NAMALWA (cell line): Measurements from ENCODE around the gene STMN3.
"Not testable (repeated sequence)": the region's sequence is repeated elsewhere in the genome, so short reads cannot be mapped to it uniquely, and the experiment has no call there.

Experiments used
- DNase-seq: peaks from one replicate; pipeline ENCODE4 v3.0.0-alpha.2; 2015; ENCODE audit warnings: low spot score

The STMN3 gene

DNA sequence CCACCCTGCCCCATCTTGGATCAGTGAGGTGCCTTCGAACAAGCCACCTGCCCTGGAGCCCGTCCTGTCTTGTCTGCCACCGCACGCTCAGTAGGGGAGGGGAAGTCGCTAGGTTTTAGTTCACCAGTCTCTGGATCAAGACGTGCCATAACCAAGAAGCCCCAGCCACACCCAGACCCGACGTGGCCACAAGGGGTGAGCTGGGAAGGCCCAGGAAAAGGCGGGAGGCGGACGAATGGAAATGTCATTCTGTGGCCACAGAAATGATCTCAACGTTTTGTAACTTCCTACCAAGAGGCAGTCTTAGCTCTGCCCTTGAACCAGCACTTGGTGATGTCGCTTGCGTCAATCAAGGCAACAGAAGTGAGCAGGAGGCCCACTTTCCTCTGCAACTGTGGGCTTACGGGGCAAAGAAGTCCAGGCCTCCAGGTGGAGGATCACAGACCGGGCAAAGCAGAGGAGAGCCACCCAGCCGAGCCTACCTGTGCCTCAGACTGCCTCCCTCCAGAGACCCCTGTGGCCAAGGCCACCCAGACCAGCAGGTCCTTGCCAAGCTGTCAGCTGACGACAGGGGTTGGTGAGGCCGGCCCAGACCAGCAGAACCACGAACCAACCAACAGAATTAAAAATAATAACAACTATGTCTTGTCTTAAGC is 40.8 kb downstream of the STMN3 start:
- no peak for DNase-seq

GRCh38 chr20:63611646-63612045 is 41.6 kb downstream of the STMN3 start:
- no peak for DNase-seq

- DNase-seq = no peak
Observed at GRCh38 chr20:63610581-63611435, 42.4 kb downstream of the STMN3 start.

DNA sequence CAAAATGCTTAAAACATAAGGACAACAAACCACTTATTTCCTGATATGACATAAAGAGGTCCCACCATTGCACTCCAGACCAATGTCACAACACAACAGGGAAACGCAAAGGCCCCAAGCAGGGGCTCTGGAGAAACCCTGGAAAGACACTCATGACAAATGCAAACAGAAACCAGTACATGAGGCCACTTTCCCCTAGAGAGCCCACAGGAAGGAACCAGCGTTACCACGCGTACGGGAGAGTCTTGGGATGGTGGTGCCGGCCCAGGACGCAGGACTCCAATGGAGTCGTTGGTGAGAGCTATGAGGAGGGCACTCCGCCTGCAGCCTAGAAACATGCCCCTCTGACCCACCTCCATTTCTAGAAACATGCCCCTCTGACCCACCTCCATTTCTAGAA is 46.5 kb downstream of the STMN3 start:
- no peak for DNase-seq

- DNase-seq = no peak
Observed at GRCh38 chr20:63602321-63602720, 50.9 kb downstream of the STMN3 start.

DNA sequence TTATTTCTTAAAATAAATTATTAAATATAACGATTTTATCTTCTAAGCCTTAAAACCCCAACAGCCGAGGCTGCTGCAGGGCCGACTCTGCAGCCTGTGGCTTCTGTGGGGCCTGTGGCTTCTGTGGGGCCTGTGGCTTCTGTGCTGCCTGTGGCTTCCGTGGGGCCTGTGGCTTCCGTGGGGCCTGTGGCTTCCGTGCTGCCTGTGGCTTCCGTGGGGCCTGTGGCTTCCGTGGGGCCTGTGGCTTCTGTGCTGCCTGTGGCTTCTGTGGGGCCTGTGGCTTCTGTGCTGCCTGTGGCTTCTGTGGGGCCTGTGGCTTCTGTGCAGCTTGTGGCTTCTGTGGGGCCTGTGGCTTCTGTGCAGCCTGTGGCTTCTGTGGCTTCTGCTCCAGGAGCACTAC is 51.5 kb downstream of the STMN3 start:
- DNase-seq = not testable (repeated sequence)

DNA sequence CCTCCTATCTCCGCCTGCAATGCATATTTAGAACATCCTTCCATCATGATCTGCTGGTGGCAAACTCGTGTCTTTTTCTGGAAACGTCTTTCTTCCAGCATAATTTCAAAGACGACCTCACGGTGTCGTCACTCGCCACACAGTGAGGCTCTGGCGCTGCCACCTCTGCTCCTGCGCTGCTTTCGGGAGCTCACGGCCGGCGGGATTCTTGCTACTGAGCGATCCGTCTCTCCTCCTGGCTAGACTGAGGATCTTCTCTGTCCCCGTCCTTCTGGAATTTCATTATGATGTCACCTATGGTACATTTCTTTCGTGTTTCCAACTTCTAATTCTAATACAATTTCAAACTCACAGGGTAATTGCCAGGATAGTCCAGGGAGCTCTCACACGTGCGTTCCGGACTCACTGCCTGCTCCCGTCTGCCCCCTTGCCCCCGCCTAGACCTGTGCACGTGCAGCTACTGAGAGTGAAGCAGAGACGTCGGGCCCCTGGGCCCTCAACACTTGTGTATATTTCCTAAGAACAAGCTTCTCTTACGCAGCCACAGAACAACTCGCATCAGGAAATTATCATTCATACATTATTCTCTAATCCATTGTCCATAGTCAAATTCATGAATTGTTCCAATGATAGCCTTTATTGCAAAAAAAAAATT is 53.7 kb downstream of the STMN3 start:
- DNase-seq = no peak

DNA sequence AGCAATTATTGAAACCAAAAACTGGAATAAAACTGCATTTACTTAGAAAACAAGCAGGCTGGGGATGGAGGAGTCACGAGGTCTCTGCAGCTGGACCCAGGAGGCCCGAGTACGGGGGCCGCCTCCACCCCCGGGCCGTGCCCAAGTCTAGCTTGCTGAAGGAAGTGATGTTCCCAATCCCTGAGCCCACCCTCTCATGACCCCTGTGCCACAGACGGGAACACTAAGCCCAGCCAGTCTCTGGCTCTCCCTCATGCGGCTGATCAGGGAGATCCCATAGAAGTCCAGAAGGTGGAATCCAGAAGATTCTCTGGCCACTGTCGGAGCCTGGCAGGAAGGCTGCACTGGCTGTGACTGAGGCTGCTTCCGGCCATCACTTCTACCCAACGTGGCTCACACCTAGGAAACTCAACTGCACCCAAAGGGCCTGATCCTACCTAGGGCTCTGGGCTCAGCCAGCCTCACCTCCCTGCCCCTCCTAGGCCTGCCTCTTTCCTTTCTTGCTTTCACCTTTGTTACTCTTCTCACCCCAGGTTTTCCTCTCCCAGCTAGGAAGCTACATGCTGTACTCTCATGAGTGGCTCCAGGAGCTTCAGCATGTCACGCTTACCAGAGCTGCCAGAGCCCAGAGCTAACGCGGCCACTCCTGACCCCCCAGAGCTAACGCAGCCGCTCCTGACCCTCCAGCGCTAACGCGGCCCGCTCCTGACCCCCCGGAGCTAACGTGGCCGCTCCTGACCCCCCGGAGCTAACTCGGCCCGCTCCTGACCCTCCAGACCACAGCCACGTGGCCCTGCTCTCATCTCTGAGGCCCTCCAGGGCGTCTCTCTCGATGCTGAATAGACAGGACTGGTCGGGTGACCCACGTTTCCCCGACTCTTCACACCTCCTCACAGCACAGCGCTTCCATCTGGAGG is 54.5 kb downstream of the STMN3 start:
- no peak for DNase-seq

DNA sequence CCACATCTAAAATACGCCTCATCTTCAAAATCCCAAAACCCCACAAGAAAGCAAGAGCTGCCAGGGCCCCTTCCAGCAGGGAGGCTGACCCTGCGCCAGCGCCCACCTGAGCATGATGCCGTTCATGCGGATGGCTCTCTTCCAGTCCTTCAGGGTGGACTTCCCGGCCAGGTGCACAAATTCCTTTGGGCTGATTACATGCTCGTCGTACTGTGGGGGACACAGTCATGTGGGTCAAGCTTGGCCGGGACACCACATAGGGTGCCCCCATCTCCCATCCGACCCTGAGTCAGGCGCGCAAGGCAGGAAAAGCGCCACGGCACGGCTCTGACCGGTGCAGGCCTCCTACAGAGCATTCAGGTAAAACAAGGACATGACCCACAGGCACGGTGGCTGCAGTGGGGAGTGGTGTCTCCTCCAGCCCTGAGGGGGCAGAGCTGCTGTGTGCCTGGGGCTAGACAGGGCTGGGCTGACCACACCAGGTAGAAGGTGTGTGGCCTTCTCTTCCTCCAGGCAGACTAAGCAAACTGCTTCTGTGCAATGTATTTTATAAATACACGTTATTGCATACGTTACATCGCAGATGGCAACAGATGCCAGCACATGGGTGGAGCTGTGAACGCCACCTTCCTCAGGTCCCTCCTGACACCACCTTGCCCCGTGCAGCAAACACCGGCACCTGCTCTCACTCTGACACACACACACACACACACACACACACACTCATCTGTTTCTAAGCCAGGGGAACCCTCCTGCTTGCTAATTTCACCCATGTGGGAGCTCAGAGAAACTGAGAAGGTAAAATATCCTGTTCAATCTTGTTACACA is 55.4 kb downstream of the STMN3 start:
- no peak for DNase-seq

GRCh38 chr20:63596423-63596822 is 56.8 kb downstream of the STMN3 start:
- DNase-seq = no peak

- DNase-seq = no peak
Observed at GRCh38 chr20:63595416-63596127, 57.7 kb downstream of the STMN3 start.

GRCh38 chr20:63594043-63594561 is 59.1 kb downstream of the STMN3 start:
- no peak for DNase-seq

DNA sequence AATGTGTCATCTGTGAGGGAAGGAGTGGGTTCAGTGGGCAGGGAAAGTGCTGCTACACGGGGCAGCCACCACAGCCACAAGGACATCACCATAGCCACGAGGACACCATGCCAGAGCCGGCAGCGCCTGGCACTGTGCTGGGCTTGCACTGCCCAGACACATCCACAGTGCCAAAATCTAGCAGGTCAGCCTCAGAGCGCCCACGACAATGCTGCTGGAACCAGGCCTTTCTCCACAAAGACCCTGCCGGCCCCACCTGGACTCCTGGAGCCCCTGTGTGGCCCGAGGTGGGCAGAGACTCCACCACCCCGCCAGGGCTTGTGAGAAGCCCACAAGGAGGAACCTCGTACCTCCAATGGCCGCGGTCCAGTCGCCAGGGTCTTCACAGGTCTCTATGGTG is 60.6 kb downstream of the STMN3 start:
- no peak for DNase-seq

- no peak for DNase-seq
Observed at GRCh38 chr20:63591786-63592355, 61.4 kb downstream of the STMN3 start.

DNA sequence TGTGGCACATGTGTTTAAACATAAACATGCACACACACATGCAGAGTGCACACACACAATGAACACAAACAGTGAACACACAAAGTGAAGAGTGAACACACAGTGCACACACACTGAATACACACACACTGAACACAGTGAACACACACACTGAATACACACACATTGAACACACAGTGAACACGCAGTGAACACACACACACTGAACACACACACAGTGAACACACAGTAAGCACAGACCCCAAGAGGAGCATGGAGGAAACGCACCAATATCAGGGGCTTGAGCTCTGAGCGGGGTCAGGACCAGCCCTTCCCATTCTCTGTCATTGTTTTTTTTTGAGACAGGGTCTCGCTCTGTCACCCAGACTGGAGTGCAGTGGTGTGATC is 62.1 kb downstream of the STMN3 start:
- no peak for DNase-seq

GRCh38 chr20:63590218-63591146 is 62.7 kb downstream of the STMN3 start:
- DNase-seq = no peak
